ENCODE results near the gene C17orf58.

- no peak for TF ChIP-seq GABPA (tag; conservative IDR thresholded peaks at IDR 0.05; ENCODE audit: low read depth)
- TF ChIP-seq CC2D1A (IDR thresholded peaks at IDR 0.05) = no peak
- TF ChIP-seq POLR2A (conservative IDR thresholded peaks at IDR 0.05) = no peak
- no peak for TF ChIP-seq CREB1 (IDR thresholded peaks at IDR 0.05)
- no peak for TF ChIP-seq CREB1 (CRISPR knock-in tag; IDR thresholded peaks at IDR 0.05)
- TF ChIP-seq CTCF (IDR thresholded peaks at IDR 0.05 in 2 of 3, conservative IDR thresholded peaks at IDR 0.05 in 1 of 3; ENCODE audit: insufficient read depth in 2 of 3, low read depth in 1 of 3, low read length in 3 of 3) = no peak
- no peak for TF ChIP-seq ZBTB8A (IDR thresholded peaks at IDR 0.05; ENCODE audit: partially characterized antibody)
- no peak for TF ChIP-seq CEBPG (CRISPR knock-in tag; IDR thresholded peaks at IDR 0.05)
- TF ChIP-seq CEBPG (tag; conservative IDR thresholded peaks at IDR 0.05 in 1 of 2, IDR thresholded peaks at IDR 0.05 in 1 of 2) = no peak
- TF ChIP-seq ZFX (CRISPR knock-in tag; IDR thresholded peaks at IDR 0.05) = no peak
- TF ChIP-seq ETV6 (IDR thresholded peaks at IDR 0.05; ENCODE audit: borderline replicate concordance in 1 of 2, low read depth in 2 of 2, low read length in 1 of 2) = no peak
- no peak for TF ChIP-seq ETV6 (CRISPR knock-in tag; IDR thresholded peaks at IDR 0.05; ENCODE audit: borderline replicate concordance)
- no peak for TF ChIP-seq NFYB (IDR thresholded peaks at IDR 0.05; ENCODE audit: extremely low read depth, insufficient read length)
- no peak for TF ChIP-seq HDAC2 (IDR thresholded peaks at IDR 0.05)
- TF ChIP-seq HNRNPLL (IDR thresholded peaks at IDR 0.05; ENCODE audit: low read depth, low read length, poor library complexity, severe bottlenecking) = no peak
- TF ChIP-seq ATF3 (IDR thresholded peaks at IDR 0.05) = no peak
- no peak for TF ChIP-seq ATF3 (CRISPR knock-in tag; conservative IDR thresholded peaks at IDR 0.05)
Measured at GRCh38 chr17:68015081-68015723, 18.9 kb upstream of the C17orf58 start.
